Smooth muscle cell of the brain vasculature (primary cell): Measurements from ENCODE around the gene CEPT1.

Experiments
- DNase-seq: peaks from one replicate; pipeline ENCODE4 v3.0.0-alpha.2; 2012; ENCODE audit warnings: low read depth, low spot score

Gene CEPT1

GRCh38 chr1:111192074-111192473 is 52.1 kb downstream of the CEPT1 start:
- no peak for DNase-seq

- DNase-seq: no peak
Observed at GRCh38 chr1:111192658-111193519, 52.9 kb downstream of the CEPT1 start.

DNA sequence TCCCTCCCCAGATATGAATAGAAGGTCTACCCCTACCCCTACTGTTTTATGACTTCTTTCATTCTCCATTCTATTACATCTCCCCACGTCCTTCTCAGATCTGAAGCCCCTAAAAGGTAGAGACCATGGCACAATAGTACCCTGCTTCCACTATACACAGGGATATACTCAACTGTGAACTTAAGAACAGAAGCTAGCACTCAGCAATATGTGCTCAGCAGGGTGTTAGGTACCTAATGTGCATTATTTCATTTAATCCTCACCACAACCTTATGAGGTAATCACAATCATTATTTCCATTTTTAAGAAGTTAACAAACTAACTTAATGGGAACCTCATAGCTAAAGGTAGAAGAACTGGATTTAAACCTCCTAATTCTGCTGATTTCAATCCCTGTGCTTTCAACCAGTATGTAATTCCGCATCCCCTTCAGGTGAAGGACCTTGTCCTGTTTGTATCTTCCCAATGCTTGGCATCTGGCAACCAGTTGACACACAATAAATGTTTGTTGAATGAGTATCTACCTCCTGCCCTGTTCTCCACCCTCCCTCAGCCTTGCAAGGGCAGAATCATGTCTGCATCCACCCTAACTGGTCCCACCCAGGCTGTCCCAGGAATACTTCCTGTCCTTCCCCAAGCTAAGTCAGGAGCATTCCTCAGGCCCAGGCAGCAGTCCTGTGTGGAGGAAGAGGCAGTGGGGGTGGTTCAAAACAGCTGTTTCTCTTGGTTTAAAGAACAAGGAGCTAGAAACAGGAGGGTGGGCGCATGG is 53.9 kb downstream of the CEPT1 start:
- no peak for DNase-seq

- DNase-seq: peak; percentile 13
Observed at GRCh38 chr1:111195002-111195684, 55.1 kb downstream of the CEPT1 start.

GRCh38 chr1:111196213-111196612 is 56.2 kb downstream of the CEPT1 start:
- DNase-seq: no peak

DNA sequence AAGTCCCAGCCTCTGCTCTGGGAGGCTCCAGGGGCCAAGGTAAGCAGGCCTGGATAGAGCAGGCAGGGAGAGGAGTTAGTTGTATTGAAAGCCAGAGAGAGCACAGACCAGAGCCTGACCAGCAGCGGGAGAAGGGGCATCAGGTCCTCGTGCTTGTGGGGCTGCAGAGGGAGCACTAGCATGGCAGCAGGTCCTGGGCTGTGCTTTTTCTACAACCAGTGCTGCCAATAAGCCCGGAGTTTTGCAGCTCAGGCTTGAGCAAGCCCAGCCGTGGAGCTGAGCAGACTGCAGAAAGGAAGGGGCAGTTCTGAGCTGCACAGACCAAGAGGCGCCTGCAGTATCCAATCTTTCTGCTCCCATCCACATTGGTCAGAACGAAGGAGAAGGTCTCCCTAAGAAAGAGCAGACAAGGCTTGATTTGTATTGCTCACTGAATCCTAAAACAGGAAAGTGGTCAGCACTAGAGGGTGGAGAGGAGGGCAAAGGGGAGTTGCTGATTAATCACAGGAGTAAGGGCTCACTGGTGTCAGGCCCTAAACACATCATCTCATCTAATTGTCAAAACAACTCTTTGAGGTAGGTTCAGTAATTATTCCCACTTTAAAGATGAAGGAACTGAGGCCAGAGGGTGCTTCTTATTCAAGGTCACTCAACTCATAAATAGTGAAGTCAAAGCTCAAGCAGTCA is 57.7 kb downstream of the CEPT1 start:
- DNase-seq: no peak

DNA sequence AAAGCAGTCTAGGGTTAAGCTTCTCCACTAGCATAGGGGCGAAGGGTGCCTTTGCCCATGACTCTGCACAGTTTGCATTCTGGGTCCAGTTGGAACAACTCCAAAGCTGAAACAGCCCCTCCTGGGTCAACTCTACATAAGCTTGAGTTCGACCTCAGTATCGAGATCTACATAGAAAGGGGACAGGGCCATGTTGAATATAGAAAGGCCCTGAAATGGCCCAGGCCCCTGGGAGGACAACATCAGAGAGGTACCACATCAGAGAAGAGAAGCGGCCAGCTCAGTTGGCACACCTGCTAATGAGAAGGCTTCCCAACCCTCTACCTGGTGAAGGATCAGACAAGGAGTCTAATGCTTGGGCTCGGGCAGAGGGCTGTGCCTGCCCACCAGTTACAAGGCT is 58.8 kb downstream of the CEPT1 start:
- no peak for DNase-seq

- no peak for DNase-seq
Observed at GRCh38 chr1:111199329-111199728, 59.3 kb downstream of the CEPT1 start.

DNA sequence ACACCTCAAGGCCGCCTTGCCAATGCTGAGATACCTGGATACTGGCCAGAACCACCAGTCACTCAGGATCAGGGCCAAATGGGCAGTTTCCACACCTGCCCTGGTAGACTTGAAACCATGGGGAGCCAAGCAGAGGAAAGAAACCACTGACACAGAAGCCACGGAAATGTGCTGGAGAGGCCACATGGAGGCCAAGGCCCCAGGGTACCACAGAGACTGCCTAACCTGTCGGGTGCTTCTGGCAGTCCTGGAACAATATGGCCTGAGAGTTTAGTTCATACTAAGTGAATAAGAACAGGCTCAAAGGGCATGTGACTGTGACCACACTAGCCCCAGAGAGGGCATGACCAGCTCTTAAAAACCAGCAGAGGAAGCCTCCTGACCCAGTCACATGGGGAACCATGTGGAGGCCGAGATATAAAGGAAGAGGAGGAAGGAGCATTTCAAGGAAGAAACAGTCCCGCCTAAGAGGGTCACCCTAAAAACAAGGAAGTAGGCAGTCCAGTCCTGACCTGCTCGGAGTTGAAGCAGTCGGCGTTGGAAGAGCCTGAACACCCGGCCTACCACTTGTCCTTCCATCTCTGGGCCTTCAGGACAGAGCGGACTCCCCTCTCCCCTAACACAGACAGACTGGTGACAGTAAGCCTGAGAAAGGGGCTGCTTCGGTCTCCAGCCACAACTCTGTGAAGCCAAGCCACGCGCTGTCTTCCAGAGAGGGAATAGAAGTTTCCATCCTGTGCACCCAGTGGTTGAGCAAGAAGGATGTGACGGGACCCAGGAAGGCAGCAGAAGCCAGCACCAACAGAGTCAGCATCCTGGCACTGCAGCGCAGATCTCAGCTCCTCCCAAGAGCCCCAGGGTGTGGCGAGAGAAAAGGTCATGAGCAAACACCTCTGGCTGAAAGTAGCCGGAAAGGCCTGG is 60.1 kb downstream of the CEPT1 start, which contains the start of gene DENND2D:
Gene DENND2D, minus strand, starts transcription at position 766 of the 921 bp plus-strand sequence. Its CDS starts 187 bp downstream, at position 579.
- no peak for DNase-seq

- no peak for DNase-seq
Observed at GRCh38 chr1:111200802-111201161, 60.8 kb downstream of the CEPT1 start.

GRCh38 chr1:111201275-111202090 is 61.5 kb downstream of the CEPT1 start:
- DNase-seq: no peak

- DNase-seq: no peak
Observed at GRCh38 chr1:111202366-111202706, 62.3 kb downstream of the CEPT1 start.

DNA sequence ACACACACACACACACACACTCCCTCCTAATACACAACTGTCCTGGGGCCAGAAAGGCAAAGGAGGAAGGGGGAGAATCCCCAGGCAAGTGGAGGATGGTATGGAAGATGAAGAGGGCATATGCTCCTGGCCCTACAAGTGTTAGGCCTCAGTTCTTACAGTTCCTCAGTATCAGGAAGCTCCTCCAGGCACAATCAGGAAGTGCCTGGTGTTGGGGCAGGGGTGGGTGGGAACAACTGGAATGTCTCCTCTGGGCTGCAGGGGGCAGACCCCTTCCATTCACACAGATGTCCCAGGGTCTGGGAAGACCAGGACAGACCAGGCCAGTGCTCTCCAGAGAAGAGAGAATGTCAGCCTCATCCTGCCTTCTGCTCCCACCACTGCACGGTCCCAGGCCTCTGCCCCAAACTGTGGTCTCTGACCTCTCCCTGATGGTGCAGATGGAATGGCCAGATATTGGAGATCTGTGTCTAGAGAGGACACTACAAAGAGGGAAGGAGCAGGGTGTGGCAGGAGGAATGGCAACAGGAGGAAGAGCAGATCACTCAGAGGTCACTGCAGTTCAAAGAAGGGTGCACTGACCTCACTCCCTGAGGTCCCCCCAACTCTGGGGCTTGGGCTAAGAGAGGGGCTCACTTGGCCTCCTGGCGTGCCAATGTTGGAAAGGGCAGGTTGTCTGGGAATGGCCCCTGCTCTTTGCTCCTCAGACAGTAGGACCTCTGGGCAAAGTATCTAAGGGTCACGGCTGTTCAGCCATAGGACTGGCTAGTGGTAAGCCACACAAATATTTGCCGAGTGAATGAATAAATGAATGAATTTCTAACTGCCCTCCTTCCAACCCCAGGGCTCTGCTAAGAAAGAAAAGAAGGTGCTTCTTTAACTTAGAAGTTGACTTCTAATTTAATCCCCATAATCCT is 62.9 kb downstream of the CEPT1 start:
- no peak for DNase-seq

GRCh38 chr1:111203681-111204200 is 63.7 kb downstream of the CEPT1 start:
- no peak for DNase-seq

DNA sequence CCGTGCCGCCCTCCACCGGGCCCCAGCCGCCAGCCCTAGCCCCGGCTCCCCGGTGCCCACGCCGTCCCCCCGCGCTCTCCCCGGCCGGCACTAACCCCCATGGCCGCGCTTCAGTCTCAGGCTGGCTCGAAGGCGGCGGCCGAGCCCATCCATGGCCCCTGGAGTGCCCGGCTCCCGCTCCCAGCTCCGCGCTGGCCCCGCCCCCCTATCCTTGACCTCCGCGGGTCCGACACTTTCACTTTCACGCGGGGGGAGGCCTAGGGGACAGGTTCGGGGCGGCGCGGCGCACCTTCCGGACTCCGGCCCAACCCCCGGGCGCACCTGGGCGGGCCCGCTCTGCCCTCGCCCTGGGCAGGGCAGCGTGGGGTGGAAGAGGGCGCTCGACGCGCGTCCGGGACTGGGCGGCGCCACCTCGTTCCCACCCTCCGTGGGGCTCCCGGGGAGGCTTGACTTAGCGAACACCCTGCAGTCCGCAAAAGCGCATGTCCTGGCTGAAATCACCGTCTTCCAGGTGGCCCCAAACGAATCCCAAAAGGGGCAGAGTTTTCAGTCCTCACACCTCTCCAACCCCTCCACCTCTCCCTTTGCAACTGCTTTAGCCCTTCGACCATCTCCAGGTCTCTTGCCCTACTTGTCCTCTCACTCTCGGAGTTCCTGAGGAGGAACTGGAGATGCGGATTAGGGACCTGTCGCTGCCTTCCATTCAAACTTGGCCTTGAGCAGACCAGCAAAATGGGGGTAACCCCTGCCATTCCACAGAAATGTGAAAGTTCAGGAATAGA is 64.4 kb downstream of the CEPT1 start:
- no peak for DNase-seq

GRCh38 chr1:111204983-111205713 is 65.1 kb downstream of the CEPT1 start:
- no peak for DNase-seq

GRCh38 chr1:111205714-111206050 is 65.7 kb downstream of the CEPT1 start:
- no peak for DNase-seq
